SK-N-SH (cell line): ENCODE data around the gene KIAA2012. TPM values are rescaled to one million over a fixed set of nuclear protein-coding genes. Genes with fewer than 3 reads are reported as not detected.

Experiments used
- CTCF ChIA-PET: fragments of 300-600, 350-600 bp; formaldehyde crosslinking; extraction: SDS; loops from one replicate; lab custom pipeline; 2021; lab: Yijun Ruan, JAX
- POLR2A ChIA-PET: fragments of 350-600 bp; sonication (Branson Sonifier 250); formaldehyde crosslinking; extraction: SDS; loops from one replicate; lab custom pipeline; 2020; ENCODE audit warnings: antibody characterized with exemption, inconsistent platforms; lab: Yijun Ruan, JAX
- DNase-seq: peaks from one replicate; pipeline ENCODE4 v3.0.0; 2012
- H2AFZ ChIP-seq: fragments of 200-600 bp; sonication (generic); 2 replicates; pipeline ENCODE4 v1.8.1; 2016; ENCODE audit warnings: antibody characterized with exemption, mild to moderate bottlenecking, low read depth
- H3F3A ChIP-seq: fragments of 200-600 bp; sonication (generic); replicated peaks from 2 replicates; pipeline ENCODE3; 2016; ENCODE audit warnings: antibody characterized with exemption, mild to moderate bottlenecking; ENCODE audit not compliant: insufficient read depth
- H3K27ac ChIP-seq, 2 experiments: fragments of 200-500 bp in 1 of 2; fragments of 200-600 bp in 1 of 2; sonication (Bioruptor generic) in 1 of 2; sonication (generic), shearing (Covaris generic) in 1 of 2; 2 replicates each; pipeline versions ENCODE4 v1.5.1 to v1.6.1; 2014 to 2016; ENCODE audit warnings: low read depth in 2 of 2, inconsistent platforms in 1 of 2, low read length in 1 of 2, mild to moderate bottlenecking in 1 of 2, mixed read lengths in 1 of 2
- H3K27me3 ChIP-seq: fragments of 200-600 bp; sonication (generic), shearing (Covaris generic); 2 replicates; pipeline ENCODE4 v1.6.1; 2016; ENCODE audit warnings: mixed run types; ENCODE audit not compliant: insufficient read depth
- H3K36me3 ChIP-seq, 2 experiments: fragments of 200-500 bp in 1 of 2; fragments of 200-600 bp in 1 of 2; sonication (Bioruptor generic) in 1 of 2; sonication (generic) in 1 of 2; replicated peaks in 1 of 2; 2 replicates each; pipeline versions ENCODE3 to v1.5.1; 2014 to 2016; ENCODE audit warnings: low read length in 1 of 2, mild to moderate bottlenecking in 1 of 2; ENCODE audit not compliant: insufficient read depth in 2 of 2, control insufficient read depth in 1 of 2
- H3K4me1 ChIP-seq, 2 experiments: fragments of 200-500 bp in 1 of 2; fragments of 200-600 bp in 1 of 2; sonication (Bioruptor generic) in 1 of 2; sonication (generic), shearing (Covaris generic) in 1 of 2; 2 replicates each; pipeline versions ENCODE4 v1.5.1 to v1.6.1; 2014 to 2016; ENCODE audit warnings: low read depth in 1 of 2, low read length in 1 of 2, mixed run types in 1 of 2; ENCODE audit not compliant: insufficient read depth in 2 of 2, control insufficient read depth in 1 of 2
- H3K4me2 ChIP-seq: fragments of 200-600 bp; sonication (generic), shearing (Covaris generic); 2 replicates; pipeline ENCODE4 v1.6.1; 2017; ENCODE audit warnings: mixed run types
- H3K4me3 ChIP-seq, 2 experiments: fragments of 200-500 bp in 1 of 2; fragments of 200-600 bp in 1 of 2; sonication (Bioruptor generic) in 1 of 2; sonication (generic), shearing (Covaris generic) in 1 of 2; 2 replicates each; pipeline versions ENCODE4 v1.5.1 to v1.8.1; 2014 to 2016; ENCODE audit warnings: low read depth in 2 of 2, inconsistent platforms in 1 of 2, low read length in 1 of 2, mild to moderate bottlenecking in 1 of 2, mixed read lengths in 1 of 2, moderate library complexity in 1 of 2
- H3K79me2 ChIP-seq: fragments of 200-600 bp; sonication (generic); 2 replicates; pipeline ENCODE4 v1.8.1; 2017; ENCODE audit warnings: mild to moderate bottlenecking; ENCODE audit not compliant: insufficient read depth
- H3K9ac ChIP-seq: fragments of 200-600 bp; sonication (generic); 2 replicates; pipeline ENCODE4 v1.6.1; 2017; ENCODE audit warnings: mixed run types
- H3K9me2 ChIP-seq: fragments of 200-600 bp; sonication (generic); 2 replicates; pipeline ENCODE4 v1.6.1; 2017; ENCODE audit warnings: mixed run types
- H3K9me3 ChIP-seq: fragments of 200-600 bp; sonication (generic); 2 replicates; pipeline ENCODE4 v1.6.1; 2017; ENCODE audit warnings: mixed run types, mild to moderate bottlenecking, moderate library complexity
- H4K20me1 ChIP-seq: fragments of 200-600 bp; sonication (generic); 2 replicates; pipeline ENCODE4 v1.6.1; 2017; ENCODE audit warnings: mild to moderate bottlenecking, mixed run types; ENCODE audit not compliant: insufficient read depth
- CHD2 ChIP-seq: fragments of 150-350 bp; IDR thresholded peaks from 2 replicates; pipeline ENCODE4 v1.6.1; 2018; ENCODE audit warnings: low read length; ENCODE audit not compliant: partially characterized antibody
- ELF1 ChIP-seq: IDR thresholded peaks from 2 replicates; pipeline ENCODE4 v1.4.0; 2012
- EZH2phosphoT487 ChIP-seq: fragments of 200-600 bp; sonication (generic); IDR thresholded peaks from 2 replicates; pipeline ENCODE4 v1.6.1; 2017; ENCODE audit warnings: low read depth, mixed run types, mild to moderate bottlenecking, antibody characterized with exemption, moderate library complexity, borderline replicate concordance
- FOSL2 ChIP-seq: IDR thresholded peaks from 2 replicates; pipeline ENCODE4 v1.4.0; 2012; ENCODE audit warnings: low read depth, mild to moderate bottlenecking, moderate library complexity, borderline replicate concordance
- FOXJ3 ChIP-seq: sonication (generic); formaldehyde crosslinking; IDR thresholded peaks from 2 replicates; pipeline ENCODE4 v1.5.1; 2020; ENCODE audit warnings: mild to moderate bottlenecking, missing genetic modification reagents
- FOXM1 ChIP-seq: IDR thresholded peaks from 2 replicates; pipeline ENCODE4 v1.4.0; 2012; ENCODE audit warnings: low read depth, mild to moderate bottlenecking
- GABPA ChIP-seq: IDR thresholded peaks from 2 replicates; pipeline ENCODE4 v1.4.0; 2012; ENCODE audit warnings: low read depth, mild to moderate bottlenecking
- GATA2 ChIP-seq: sonication (generic); formaldehyde crosslinking; IDR thresholded peaks from 2 replicates; pipeline ENCODE4 v1.5.0; 2020; ENCODE audit warnings: mild to moderate bottlenecking, missing genetic modification reagents
- JUND ChIP-seq: IDR thresholded peaks from 2 replicates; pipeline ENCODE4 v1.4.0; 2012
- MEF2A ChIP-seq: IDR thresholded peaks from 2 replicates; pipeline ENCODE4 v1.4.0; 2012; ENCODE audit warnings: low read depth, borderline replicate concordance
- MXI1 ChIP-seq: IDR thresholded peaks from 2 replicates; pipeline ENCODE4 v1.6.1; 2012; ENCODE audit warnings: mild to moderate bottlenecking, low read depth, low read length, improper control_type of control experiment
- NFIC ChIP-seq: IDR thresholded peaks from 2 replicates; pipeline ENCODE4 v1.4.0; 2012; ENCODE audit warnings: borderline replicate concordance
- NRF1 ChIP-seq: IDR thresholded peaks from 2 replicates; pipeline ENCODE4 v1.6.1; 2012; ENCODE audit warnings: low read depth, mild to moderate bottlenecking, low read length
- POLR2AphosphoS5 ChIP-seq: IDR thresholded peaks from 2 replicates; pipeline ENCODE4 v1.6.1; 2012; ENCODE audit warnings: low read depth, low read length
- RAD21 ChIP-seq: IDR thresholded peaks from 2 replicates; pipeline ENCODE4 v1.6.1; 2012; ENCODE audit warnings: mild to moderate bottlenecking, low read length
- RCOR1 ChIP-seq: fragments of 150-350 bp; IDR thresholded peaks from 2 replicates; pipeline ENCODE4 v1.6.1; 2017; ENCODE audit warnings: antibody characterized with exemption, low read length
- RFX5 ChIP-seq: IDR thresholded peaks from 2 replicates; pipeline ENCODE4 v1.6.1; 2012; ENCODE audit warnings: mild to moderate bottlenecking, improper control_type of control experiment, low read length
- SMC3 ChIP-seq: IDR thresholded peaks from 2 replicates; pipeline ENCODE4 v1.6.1; 2012; ENCODE audit warnings: low read depth, low read length, improper control_type of control experiment
- TCF12 ChIP-seq: IDR thresholded peaks from 2 replicates; pipeline ENCODE4 v1.4.0; 2012
- USF1 ChIP-seq: IDR thresholded peaks from 2 replicates; pipeline ENCODE4 v1.4.0; 2012; ENCODE audit warnings: low read depth, borderline replicate concordance
- YY1 ChIP-seq: IDR thresholded peaks from 2 replicates; pipeline ENCODE4 v1.4.0; 2012; ENCODE audit warnings: low read depth, mild to moderate bottlenecking
- WGBS: methylation state at CpG from one replicate; pipeline ENCODE4 v1.1.6; 2017; ENCODE audit warnings: low lambda C conversion rate; 5-methylcytosine and 5-hydroxymethylcytosine counted together
- polyA plus RNA-seq, 3 experiments: library from polyadenylated mRNA; depleted of rRNA; stranded (reverse); fragments of >200 nt; gene quantifications; 2 replicates each; pipeline ENCODE4 v1.2.3, GENCODE V29; 2012
- TF ChIP-seq, protein P1 (sequence below): fragments of 150-350 bp; IDR thresholded peaks from 2 replicates; pipeline ENCODE4 v1.6.1; 2016; ENCODE audit warnings: mild to moderate bottlenecking, low read depth, low read length
- TF ChIP-seq, protein P2 (sequence below): fragments of 200-600 bp; sonication (generic); IDR thresholded peaks from 2 replicates; pipeline ENCODE4 v1.6.1; 2017; ENCODE audit warnings: antibody characterized with exemption, mild to moderate bottlenecking, moderate library complexity
- TF ChIP-seq, protein P3 (sequence below): fragments of 150-350 bp; IDR thresholded peaks from 2 replicates; pipeline ENCODE4 v1.6.1; 2017; ENCODE audit warnings: antibody characterized with exemption, low read length, low read depth, borderline replicate concordance
- TF ChIP-seq, protein P4 (sequence below): IDR thresholded peaks from 2 replicates; pipeline ENCODE4 v1.4.0; 2012; ENCODE audit warnings: low read depth, borderline replicate concordance
- TF ChIP-seq, protein P5 (sequence below): IDR thresholded peaks from 2 replicates; pipeline ENCODE4; 2012

The KIAA2012 gene
- polyA plus RNA-seq, 1 of the 3 experiments (the other 2 are of a cell fraction) = 0.07 TPM

- Histone ChIP-seq H3K79me2 (peaks cover 48% of the 10 kb centered on the region), H4K20me1 (peaks cover 37% of the 10 kb centered on the region), H3K36me3 (peaks cover 18 to 22% of the 10 kb centered on the region in 2 experiments), H3K9me2 (no peaks in the 10 kb centered on the region), H3F3A (peaks cover 24% of the 10 kb centered on the region), H3K27me3 (no peaks in the 10 kb centered on the region), H3K9ac (peak within 1 kb of the TSS; percentile 93), H3K27ac (peak within 1 kb of the TSS; percentile 94), H3K9me3 (no peaks in the 10 kb centered on the region), H3K4me2 (peak within 1 kb of the TSS; percentile 88), H3K4me1 (peaks cover 12 to 31% of the 10 kb centered on the region in 2 experiments; a peak in 2 of 4 replicates), H2AFZ (peak within 1 kb of the TSS; percentile 94), H3K4me3 (peak within 1 kb of the TSS; percentile 88 to 89)
- WGBS = under 1% methylated on average over 36 of the region's 109 CpGs
- CTCF ChIA-PET = no interaction called here
- POLR2A ChIA-PET = no interaction called here
- DNase-seq = peak; percentile 97
- TF ChIP-seq TCF12 (no peak), NRF1 (no peak; the same call in 1 of the 2 replicates), RAD21 (no peak), FOXM1 (no peak), EZH2phosphoT487 (no peak), JUND (no peak), GATA2 (CRISPR knock-in tag) (no peak), RCOR1 (no peak), MXI1 (0 out of 2 replicates have a peak, but pooled peaks have one; percentile 16), SMC3 (no peak), YY1 (peak; percentile 51), CHD2 (no peak), MEF2A (no peak), FOSL2 (no peak), USF1 (no peak), GABPA (no peak), POLR2AphosphoS5 (0 out of 2 replicates have a peak, but pooled peaks have one; percentile 28), RFX5 (no peak; the same call in 1 of the 2 replicates), NFIC (no peak), FOXJ3 (CRISPR knock-in tag) (no peak), ELF1 (no peak)
- TF ChIP-seq, protein P1, sequence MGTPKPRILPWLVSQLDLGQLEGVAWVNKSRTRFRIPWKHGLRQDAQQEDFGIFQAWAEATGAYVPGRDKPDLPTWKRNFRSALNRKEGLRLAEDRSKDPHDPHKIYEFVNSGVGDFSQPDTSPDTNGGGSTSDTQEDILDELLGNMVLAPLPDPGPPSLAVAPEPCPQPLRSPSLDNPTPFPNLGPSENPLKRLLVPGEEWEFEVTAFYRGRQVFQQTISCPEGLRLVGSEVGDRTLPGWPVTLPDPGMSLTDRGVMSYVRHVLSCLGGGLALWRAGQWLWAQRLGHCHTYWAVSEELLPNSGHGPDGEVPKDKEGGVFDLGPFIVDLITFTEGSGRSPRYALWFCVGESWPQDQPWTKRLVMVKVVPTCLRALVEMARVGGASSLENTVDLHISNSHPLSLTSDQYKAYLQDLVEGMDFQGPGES = no peak
- TF ChIP-seq, protein P2, sequence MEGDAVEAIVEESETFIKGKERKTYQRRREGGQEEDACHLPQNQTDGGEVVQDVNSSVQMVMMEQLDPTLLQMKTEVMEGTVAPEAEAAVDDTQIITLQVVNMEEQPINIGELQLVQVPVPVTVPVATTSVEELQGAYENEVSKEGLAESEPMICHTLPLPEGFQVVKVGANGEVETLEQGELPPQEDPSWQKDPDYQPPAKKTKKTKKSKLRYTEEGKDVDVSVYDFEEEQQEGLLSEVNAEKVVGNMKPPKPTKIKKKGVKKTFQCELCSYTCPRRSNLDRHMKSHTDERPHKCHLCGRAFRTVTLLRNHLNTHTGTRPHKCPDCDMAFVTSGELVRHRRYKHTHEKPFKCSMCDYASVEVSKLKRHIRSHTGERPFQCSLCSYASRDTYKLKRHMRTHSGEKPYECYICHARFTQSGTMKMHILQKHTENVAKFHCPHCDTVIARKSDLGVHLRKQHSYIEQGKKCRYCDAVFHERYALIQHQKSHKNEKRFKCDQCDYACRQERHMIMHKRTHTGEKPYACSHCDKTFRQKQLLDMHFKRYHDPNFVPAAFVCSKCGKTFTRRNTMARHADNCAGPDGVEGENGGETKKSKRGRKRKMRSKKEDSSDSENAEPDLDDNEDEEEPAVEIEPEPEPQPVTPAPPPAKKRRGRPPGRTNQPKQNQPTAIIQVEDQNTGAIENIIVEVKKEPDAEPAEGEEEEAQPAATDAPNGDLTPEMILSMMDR = peak; percentile 38
- TF ChIP-seq, protein P3, sequence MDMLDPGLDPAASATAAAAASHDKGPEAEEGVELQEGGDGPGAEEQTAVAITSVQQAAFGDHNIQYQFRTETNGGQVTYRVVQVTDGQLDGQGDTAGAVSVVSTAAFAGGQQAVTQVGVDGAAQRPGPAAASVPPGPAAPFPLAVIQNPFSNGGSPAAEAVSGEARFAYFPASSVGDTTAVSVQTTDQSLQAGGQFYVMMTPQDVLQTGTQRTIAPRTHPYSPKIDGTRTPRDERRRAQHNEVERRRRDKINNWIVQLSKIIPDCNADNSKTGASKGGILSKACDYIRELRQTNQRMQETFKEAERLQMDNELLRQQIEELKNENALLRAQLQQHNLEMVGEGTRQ = no peak
- TF ChIP-seq, protein P4, sequence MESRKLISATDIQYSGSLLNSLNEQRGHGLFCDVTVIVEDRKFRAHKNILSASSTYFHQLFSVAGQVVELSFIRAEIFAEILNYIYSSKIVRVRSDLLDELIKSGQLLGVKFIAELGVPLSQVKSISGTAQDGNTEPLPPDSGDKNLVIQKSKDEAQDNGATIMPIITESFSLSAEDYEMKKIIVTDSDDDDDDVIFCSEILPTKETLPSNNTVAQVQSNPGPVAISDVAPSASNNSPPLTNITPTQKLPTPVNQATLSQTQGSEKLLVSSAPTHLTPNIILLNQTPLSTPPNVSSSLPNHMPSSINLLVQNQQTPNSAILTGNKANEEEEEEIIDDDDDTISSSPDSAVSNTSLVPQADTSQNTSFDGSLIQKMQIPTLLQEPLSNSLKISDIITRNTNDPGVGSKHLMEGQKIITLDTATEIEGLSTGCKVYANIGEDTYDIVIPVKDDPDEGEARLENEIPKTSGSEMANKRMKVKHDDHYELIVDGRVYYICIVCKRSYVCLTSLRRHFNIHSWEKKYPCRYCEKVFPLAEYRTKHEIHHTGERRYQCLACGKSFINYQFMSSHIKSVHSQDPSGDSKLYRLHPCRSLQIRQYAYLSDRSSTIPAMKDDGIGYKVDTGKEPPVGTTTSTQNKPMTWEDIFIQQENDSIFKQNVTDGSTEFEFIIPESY = no peak
- TF ChIP-seq, protein P5, sequence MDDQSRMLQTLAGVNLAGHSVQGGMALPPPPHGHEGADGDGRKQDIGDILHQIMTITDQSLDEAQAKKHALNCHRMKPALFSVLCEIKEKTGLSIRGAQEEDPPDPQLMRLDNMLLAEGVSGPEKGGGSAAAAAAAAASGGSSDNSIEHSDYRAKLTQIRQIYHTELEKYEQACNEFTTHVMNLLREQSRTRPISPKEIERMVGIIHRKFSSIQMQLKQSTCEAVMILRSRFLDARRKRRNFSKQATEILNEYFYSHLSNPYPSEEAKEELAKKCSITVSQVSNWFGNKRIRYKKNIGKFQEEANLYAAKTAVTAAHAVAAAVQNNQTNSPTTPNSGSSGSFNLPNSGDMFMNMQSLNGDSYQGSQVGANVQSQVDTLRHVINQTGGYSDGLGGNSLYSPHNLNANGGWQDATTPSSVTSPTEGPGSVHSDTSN = no peak
Measured at GRCh38 chr2:202033317-202034248, 39.5 kb upstream of the KIAA2012 start, which contains the start of gene FZD7. FZD7 (plus strand) TSS chr2:202033855; CDS start chr2:202034648, 793 bp downstream.
